HG03439 (cell line): Measurements from ENCODE around the gene GBX2.
"Not testable (repeated sequence)": the region's sequence is repeated elsewhere in the genome, so short reads cannot be mapped to it uniquely, and the experiment has no call there.

Source experiments
- ATAC-seq: cut with Tn5 transposase; IDR thresholded peaks from one replicate; pipeline ENCODE4 v1.9.1; 2021; ENCODE audit warnings: mild to moderate bottlenecking, moderate library complexity; ENCODE audit not compliant: unreplicated experiment

GBX2 gene

DNA sequence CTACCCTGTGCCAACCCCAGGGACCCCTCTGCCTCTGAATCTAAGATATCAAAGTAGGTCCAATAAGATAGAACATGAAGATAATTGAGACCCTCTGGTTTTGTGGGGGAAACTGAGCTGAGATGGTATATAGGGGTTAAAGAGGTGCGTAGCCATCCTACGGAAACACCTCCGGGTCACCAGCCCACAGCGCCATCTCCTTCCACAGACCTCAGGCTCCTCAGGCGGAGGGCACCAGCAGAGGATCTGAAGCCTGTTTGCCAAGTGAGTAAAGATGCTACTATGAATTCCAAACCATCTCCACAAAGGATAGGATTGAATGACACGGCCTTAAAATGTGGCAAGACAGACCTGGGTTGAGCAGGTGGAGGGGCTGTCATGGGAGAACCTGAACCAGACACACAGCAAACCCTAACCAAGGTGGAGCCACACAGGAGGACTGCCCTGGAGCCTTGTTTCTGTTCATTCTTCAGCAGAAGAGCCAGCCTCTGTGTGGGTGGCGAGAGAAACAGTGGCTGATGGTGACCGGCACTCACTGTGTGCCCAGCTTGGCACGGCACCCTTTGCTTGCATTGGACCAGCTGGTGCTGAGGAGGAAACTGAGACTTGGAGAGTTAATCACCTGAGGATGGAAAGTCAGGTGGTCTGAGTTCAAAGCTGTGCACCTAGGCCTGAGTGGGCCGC, 10.2 kb downstream of the GBX2 start:
- no peak for ATAC-seq

DNA sequence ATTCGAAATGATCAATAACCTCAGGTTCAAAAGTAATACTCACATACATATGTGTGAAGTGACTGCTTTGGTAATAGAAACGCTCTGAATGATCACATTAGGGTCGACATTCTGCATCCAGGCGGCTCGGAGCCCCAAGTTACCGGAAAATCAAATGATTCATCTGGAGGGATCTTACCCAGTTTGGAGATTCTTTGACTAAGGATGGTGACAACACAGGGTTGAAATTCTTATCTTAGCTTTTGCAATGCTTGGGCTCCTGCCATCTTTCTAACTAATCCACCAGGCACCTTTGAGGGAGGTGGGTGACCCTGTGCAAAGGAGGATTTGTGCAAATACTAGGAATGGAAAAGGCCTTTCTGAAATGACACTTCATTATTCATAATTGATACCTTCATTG, 10.8 kb downstream of the GBX2 start:
- no peak for ATAC-seq

DNA sequence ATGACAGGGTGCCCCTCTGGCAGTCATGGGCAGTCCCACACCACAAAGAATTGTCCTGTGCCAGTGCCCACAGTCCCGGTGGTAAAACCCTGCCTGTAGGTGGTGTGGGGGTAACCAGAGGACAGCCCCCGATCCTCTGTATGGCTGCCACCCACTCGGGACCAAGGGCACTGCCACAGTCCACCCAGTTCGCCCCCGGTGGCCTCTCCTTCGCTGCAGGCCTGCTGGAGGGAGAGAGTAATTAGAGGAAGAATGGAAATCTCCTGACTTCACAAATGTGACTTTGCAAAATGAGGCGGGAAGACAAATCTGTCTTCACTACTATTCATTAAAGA, 11.4 kb downstream of the GBX2 start:
- ATAC-seq: no peak

DNA sequence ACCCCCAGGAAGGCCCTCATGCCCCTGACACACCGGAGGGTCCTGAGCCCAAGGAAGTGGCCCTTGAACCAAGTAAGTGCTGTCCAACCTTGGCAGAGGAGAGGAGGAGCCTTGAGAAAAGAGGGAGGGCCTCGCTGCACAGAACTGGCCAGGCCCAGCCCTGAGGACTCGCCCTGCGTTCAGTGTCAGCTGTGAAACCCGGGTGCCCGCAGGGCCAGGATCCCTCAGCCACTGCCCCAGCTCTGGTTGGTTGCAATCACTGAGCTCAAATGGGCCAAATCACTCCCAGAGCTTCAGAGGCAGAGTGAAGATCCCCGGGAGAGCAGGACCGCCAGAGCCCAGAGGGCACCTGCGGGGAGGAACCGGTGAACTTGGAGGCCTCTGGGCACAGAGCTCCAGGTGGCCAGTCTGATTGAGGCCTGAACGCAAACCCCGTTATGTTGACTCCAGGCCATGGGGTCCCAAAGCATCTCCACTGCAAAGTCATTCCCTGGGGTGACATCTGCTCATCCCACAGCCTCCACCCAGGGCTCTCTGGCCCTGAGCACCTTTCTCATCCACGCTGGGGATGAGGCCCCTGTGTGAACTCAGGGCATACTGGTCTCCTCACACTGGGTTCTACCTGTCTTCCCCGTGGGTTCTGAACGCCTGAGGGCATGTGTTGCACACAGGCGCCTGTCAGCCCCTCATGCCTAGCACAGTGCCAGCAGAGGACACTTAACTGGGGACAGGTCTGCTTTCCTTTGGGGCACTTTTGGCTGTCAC, 11.9 kb downstream of the GBX2 start:
- no peak for ATAC-seq

DNA sequence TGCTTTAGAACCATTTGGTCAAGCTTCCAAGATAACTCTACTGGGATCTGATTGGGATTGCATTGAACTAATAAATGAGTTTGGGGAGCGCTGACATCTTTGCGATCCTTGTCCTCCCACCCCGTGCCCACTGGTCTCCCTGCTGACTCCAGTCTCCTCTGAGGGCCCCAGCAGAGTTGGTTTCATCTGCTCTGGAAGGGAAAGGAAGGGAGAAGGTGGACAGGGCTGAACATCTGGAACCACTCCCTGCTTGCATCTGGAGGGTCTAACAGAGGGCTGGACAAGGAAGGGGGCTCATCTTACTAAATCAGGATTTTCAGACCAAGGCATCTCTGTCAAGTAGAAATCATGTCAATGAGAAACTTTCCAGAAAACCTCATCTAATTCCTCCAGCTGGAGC, 12.8 kb downstream of the GBX2 start:
- ATAC-seq: no peak

DNA sequence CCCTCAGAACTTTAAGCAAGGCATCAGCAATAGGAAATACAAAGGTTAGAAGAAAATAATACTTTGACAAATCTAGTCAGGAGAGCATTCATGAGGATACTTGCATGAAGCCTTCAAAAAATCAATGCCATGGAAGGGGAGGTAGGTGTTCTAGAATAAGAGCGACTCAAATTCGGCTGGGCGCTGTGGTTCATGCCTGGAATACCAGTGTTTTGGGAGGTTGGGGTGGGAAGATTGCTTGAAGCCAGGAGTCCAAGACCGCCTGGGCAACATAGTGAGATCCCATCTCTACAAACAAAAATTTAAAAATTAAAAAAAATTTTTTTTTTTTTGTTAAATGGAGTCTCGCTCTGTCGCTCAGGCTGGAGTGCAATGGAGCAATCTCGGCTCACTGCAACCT, 21.8 kb downstream of the GBX2 start:
- no peak for ATAC-seq

DNA sequence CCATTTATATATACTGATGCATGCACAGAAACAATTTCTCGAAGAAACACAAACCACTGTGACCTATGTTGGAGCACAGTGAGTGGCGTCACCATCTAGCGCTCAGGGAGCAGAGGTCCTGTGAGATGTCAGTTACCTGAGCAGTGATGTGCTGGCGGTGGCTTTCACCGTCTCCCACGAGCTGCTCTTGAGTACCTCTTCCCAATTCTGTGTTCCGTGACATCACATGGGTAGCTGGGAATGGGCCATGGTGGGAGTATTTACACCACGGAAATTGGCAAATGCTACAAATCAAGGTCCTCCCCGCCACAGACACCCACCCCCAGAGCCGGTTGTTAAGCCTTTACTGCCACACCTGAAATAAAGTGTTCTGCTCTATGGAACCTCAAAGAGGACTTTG, 24.4 kb downstream of the GBX2 start:
- ATAC-seq: no peak

DNA sequence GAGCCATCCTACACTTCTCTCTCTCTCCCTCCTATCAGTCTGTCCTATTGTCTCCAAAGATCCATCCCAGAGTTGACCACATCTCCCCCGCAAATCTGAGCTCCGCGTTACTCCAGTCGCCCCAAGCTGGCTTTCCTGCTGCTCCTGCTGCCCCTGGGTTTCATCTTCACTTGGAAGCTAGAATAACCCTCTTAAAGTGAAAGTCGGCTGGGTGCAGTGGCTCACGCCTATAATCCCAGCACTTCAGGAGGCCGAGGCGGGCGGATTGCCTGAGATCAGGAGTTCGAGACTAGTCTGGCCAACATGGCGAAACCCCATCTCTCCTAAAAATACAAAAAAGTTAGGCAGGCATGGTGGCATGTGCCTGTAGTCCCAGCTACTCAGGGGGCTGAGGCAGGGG, 26.6 kb downstream of the GBX2 start:
- not testable (repeated sequence) for ATAC-seq

DNA sequence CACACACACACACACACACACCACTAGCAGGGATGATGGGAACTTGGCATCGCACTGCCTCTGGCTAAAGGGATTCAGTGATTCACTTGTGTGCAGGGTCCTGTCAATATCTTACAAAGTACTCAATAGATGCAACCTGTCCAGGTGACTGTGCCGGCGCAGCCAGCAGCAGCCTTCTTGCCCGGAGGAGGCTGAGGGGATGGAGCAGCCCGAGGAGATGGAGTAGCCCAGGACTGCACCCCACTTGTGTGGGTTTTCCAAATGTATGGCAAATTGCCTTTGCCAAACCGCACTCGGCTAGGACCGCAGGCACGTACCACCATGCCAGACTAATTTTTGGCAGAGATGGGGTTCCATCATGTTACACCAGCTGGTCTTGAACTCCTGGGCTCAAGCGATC, 31.1 kb downstream of the GBX2 start:
- ATAC-seq: no peak

DNA sequence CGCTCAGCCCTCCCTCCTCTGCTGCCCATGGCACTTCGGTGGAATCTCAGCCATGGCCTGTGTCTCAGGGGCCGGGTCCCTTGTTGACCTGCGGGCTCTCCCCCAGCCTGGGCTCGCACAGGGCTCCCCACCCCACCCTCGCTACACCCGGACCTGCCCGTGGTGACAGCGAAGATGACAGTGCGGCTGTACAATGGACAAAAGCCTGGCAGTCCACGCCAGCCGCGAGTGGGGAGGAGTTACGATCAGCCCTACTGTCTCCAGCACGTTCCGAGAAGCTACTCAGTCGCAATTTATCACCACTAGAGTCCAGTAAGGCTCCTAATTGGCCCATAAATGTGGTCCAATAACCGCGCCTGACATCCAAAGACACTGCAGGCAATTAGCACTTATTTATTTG, 31.6 kb downstream of the GBX2 start:
- no peak for ATAC-seq

DNA sequence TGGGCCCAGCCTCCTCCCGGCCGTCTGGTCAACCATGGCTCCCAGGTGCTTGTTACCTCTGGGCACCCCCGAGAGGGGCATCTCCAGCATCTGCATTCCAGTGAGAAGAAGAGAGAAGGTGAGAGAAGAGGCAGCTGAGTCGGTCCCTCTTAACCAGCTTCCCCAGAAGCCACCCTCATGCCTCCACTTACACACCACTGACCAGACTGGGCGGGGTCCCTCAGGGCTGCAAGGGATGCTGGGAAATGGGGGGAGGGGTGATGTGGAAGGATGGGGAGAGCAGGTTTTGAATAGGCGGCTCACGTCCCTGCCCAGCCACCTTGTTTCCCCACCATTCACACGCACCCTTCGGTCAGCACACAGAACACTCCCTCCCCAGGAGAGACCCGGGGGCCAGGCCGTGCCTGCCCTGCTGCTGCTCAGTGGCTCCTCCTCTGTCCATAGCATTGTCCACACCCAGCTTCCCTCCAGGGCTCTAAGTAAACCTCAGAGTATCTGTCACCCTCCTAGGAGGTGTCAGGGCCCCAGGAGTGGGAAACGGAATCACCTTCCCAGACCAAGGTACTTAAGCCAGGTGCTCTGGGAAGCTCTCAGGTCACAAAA, 34.7 kb downstream of the GBX2 start:
- no peak for ATAC-seq

DNA sequence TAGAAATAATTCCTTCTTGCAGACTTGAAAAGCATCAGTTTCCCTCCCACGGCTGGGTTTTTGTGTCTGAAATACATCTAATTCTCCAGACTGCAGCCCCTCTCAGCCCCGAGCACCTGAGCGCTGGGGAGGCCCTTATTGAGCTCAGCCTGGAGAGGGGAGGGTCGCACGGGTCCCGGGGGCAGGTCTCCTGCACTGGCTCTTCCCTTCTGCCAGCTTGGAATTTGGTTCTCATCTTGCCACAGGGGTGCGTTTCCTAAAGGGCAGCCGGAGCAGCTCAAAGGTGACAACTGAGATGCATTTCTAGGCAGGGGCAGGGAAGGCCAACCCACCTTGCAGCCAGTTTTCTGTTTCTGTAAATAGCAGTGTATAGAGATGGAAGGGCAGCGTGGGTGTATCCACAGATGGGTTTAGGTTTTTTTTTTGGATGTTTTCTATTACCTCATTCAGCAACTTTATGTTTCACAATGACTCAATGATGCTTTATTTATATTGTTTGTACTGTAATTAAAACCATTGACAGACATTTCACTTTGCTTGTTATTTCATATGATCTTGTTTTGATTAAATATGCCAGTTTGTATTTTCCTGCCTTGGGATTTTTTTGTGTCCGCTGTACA, 37.0 kb downstream of the GBX2 start:
- no peak for ATAC-seq

DNA sequence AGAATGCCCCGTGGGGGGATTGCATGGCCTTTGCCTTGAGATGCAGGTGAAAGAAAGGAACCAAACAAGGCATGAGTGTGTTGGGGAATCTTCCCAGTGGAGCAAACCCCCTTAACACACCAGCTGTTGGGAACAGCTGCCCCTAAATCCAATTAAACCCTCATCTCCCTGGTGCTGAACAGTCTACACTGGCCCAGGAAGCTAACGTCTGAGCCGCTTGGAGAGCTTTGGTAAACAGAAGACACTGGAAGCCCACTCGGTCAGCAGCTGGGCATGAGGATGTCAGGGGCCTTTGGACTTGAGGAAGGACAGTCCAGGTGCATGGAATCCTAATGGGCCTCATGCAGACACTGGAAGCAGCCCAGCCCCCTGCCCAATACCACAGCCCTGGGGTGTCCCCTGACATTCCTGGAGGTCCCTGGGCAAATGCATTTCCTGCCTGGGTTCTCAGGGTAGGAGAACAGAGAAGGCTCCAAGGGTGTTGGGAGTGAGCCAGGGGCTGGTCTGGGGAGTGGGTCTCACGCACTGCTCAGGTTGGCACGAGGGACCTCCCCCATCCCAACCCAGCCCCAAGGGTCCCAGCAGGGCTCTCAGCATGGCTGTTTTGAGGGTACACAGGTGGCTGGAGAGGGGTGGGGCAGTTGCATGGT, 37.7 kb downstream of the GBX2 start:
- ATAC-seq: no peak

DNA sequence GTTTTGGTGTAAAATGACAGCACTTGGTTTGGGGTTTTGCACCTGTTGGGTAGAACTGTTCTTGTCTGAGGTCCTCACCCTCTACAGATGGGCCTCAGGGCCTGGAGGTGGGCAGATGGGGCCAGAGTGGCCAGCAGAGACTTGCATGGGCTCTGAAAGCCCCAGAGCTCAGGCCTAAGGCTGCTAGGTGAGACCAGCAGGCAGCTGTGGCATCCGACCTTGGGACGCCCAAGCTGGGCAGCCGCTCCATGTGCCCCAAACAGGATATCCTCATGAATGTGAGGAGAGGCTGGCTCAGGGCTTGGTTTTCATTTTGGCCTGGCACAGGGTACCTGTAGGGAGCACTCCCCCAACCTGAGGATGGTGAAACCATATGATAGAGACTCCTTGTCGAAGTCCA, 38.3 kb downstream of the GBX2 start:
- no peak for ATAC-seq

DNA sequence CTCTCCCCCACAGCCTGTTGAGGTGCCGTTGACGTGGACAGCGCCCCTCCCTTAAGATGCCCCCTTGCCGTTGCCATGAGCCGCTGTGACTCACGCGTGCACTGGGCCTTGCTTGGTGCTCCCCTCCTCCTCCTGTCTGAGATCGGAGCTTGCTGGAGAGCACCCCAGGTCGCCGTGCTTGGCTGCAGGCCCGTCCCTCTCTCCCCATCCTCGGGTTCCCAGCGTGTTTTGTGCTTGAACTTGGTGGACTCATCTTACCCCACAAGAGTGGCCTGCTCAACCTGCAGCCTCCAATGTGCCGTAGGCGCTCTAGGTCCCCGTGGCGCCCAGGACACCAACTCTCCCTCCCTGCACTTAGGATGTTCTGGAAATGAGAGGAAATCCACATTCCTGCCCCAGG, 39.9 kb downstream of the GBX2 start:
- no peak for ATAC-seq

DNA sequence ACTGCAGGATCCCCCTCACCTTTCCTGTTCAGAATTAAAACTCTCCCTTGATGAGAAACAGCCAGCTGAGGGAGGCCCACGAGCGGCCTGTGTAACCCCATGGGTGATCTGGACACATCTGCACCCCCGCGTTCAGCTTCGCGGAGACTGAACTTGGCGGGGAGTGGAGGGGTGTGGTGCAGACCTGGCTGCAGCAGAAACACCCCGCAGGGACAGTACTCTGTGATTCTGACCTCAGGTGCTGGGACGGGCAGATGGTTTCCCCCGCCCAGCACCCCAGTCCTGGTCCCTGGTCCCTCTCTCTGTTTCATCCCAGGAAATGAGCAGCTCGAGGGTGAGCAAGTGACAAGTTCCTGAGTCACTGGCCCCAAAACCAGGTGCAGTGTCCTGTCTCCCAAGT, 41.2 kb downstream of the GBX2 start:
- ATAC-seq: no peak

DNA sequence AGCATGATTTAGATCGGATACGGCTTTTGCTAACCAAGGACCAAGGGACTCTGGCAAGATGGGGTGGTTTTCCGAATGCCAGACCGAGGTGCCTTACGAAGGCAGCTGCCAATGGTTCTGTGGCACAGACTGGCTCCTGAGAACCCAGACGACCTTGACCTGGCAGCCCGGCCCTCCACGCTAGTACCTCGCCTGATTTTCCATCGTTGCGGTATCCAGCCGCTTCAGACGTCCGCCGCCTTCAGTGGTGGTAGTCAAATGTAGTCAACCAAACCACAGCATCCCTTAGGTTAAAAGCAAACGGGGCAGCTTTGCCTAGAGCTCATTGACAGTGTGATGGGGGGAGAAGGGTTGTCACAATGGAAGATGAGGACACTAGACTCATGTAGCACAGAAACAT, 42.6 kb downstream of the GBX2 start:
- no peak for ATAC-seq

DNA sequence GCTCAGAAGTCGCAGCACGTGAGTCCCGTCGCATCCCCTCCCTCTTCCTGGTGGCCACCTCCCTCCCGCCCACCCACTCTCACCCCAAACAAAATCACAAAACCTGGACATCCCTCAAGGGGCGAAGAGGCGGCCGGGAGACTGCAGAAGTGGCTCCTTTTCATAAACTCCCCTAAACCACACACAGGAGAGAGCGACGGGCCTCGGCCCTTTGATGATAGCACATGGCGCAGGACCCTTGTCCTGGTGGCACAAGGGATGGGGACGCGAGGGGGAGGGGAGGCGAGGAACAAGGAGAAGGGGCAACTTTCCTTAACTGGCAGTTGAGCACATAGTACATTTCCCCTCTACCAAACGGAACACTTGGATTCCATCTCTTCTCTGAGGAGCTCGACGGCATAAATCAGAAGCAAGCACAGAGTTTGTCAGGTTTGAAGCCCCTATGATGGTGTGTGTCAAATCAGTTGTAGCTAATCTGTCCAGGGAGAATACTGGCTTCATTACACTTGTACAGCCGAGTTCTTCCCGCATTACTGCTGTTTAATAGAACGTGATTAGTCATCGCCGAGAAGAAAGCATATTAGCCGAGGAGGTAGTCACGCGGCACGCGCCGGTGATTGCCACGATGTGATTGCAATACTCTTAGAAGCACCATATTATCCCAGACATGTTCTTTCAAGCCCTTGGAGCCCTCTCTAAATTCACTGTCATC, 43.8 kb downstream of the GBX2 start:
- no peak for ATAC-seq

DNA sequence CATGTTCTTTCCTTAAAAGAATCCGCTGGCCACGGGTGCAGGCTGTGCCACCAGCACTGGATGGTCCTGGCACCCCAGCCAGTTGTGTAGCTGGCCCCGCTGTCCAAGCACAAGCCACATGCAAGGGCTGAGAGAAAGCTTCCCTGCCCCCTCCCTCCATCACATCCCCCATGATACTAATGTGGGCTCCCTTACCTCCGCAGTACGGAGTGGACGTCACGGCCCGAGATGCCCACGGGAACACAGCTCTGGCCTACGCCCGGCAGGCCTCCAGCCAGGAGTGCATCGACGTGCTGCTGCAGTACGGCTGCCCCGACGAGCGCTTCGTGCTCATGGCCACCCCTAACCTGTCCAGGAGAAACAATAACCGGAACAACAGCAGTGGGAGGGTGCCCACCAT, 44.5 kb downstream of the GBX2 start:
- ATAC-seq: no peak

DNA sequence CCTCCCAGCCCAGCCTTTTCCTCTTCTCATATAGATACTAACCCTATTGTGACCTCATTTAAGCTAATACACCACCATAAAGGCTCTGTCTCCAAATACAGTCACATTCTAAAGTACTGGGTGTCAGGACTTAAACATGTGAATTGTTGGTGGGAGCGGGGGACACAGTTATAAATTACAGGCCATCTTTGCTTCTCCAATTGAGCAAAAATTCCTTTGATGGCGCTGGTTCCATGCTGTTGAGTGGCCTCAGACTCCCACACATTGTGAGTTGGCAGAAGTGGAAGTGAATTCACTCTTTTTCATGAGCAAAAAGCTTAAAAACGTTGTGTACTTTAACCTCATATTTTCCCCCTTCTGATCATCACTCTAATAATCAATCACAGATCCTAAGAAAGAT, 46.0 kb downstream of the GBX2 start:
- ATAC-seq: no peak

DNA sequence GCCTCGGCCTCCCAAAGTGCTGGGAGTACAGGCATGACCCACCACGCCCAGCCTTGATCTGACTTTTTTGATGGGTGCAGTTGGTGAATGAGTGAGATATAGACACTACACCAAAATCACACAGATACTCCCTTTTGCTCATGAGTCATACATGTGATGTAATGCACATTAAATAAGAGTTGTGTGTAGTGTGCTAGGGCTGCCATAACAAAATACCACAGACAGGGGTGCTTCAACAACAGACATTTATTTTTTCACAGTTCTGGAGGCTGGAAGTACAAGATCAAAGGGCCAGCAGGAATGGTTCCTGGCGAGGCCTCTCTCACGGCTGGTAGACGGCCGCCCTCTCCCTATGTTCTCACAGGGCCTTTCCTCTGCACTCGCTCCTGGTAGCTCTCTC, 46.6 kb downstream of the GBX2 start:
- ATAC-seq: no peak
